Endothelial cell of umbilical vein (primary cell): ENCODE measurements around the gene TMEM129. TPM values are rescaled to one million over a fixed set of nuclear protein-coding genes. Genes with fewer than 3 reads are reported as not detected.

Experiments used
- BruUV-seq: library from RNA; stranded (reverse); fragments of 400-500 nt; replicated peaks from 2 replicates; lab custom pipeline; 2021; lab: Mats Ljungman, UMichigan
- CTCF ChIA-PET: fragments of 300-600, 350-600 bp; sonication (Branson Sonifier 250); formaldehyde crosslinking; loops from one replicate; lab custom pipeline; 2021; ENCODE audit warnings: antibody characterized with exemption, inconsistent platforms; lab: Charles Lee
- POLR2A ChIA-PET: fragments of 300-600, 350-600 bp; sonication (Branson Sonifier 250); formaldehyde crosslinking; loops from one replicate; lab custom pipeline; 2021; ENCODE audit warnings: antibody characterized with exemption, inconsistent platforms; lab: Charles Lee
- DNase-seq: peaks from one replicate; pipeline ENCODE4 v3.0.0-alpha.2; 2011; ENCODE audit warnings: low read depth, low spot score
- FAIRE-seq: peaks from 2 replicates; lab custom pipeline; 2011; peaks lifted over from hg19 to GRCh38; lab: Jason Lieb, UNC
- H2AFZ ChIP-seq: 2 replicates; pipeline ENCODE4 v1.6.0; 2012; ENCODE audit warnings: low read depth, low read length, control low read depth, inconsistent platforms
- H3K27ac ChIP-seq: 2 replicates; pipeline ENCODE4 v1.5.1; 2011; ENCODE audit warnings: low read depth, mild to moderate bottlenecking, control low read depth, low read length, moderate library complexity; ENCODE audit not compliant: insufficient read depth
- H3K27me3 ChIP-seq, 2 experiments: 2 replicates each; pipeline versions ENCODE4 v1.6.0 to v1.6.1; 2011; ENCODE audit warnings: low read length in 2 of 2, mixed read lengths in 1 of 2; ENCODE audit not compliant: control insufficient read depth in 2 of 2, insufficient read depth in 2 of 2
- H3K36me3 ChIP-seq, 2 experiments: 2 replicates in 1 of 2; 3 replicates in 1 of 2; pipeline ENCODE4 v1.5.1; 2011; ENCODE audit warnings: low read length in 2 of 2, mild to moderate bottlenecking in 1 of 2, moderate library complexity in 1 of 2; ENCODE audit not compliant: control insufficient read depth in 2 of 2, insufficient read depth in 2 of 2; ENCODE audit errors: extremely low read depth in 1 of 2
- H3K4me1 ChIP-seq: 3 replicates; pipeline ENCODE4 v1.5.1; 2011; ENCODE audit warnings: mild to moderate bottlenecking, low read length; ENCODE audit not compliant: control insufficient read depth, insufficient read depth; ENCODE audit errors: extremely low read depth
- H3K4me2 ChIP-seq: 2 replicates; pipeline ENCODE4 v1.6.1; 2011; ENCODE audit warnings: low read length, control low read depth, mixed read lengths; ENCODE audit not compliant: insufficient read depth
- H3K4me3 ChIP-seq, 3 experiments: fragments of 200-600 bp in 1 of 3; sonication (generic), shearing (Covaris generic) in 1 of 3; replicated peaks in 1 of 3; 2 replicates each; pipeline ENCODE4 v1.5.1; 2011 to 2016; ENCODE audit warnings: control low read depth in 3 of 3, low read length in 3 of 3, mild to moderate bottlenecking in 2 of 3, inconsistent platforms in 1 of 3, low read depth in 1 of 3, moderate library complexity in 1 of 3; ENCODE audit not compliant: insufficient read depth in 1 of 3
- H3K79me2 ChIP-seq: 2 replicates; pipeline ENCODE4 v1.6.0; 2012; ENCODE audit warnings: low read length, inconsistent platforms; ENCODE audit not compliant: control insufficient read depth, insufficient read depth
- H3K9ac ChIP-seq: replicated peaks from 2 replicates; pipeline ENCODE3; 2011; ENCODE audit warnings: low read length, control low read depth; ENCODE audit not compliant: insufficient read depth; ENCODE audit errors: extremely low read depth
- H3K9me1 ChIP-seq: replicated peaks from 3 replicates; pipeline ENCODE4 v1.6.0; 2011; ENCODE audit warnings: mild to moderate bottlenecking, low read length; ENCODE audit not compliant: control insufficient read depth, insufficient read depth; ENCODE audit errors: extremely low read depth
- H3K9me3 ChIP-seq: replicated peaks from 2 replicates; pipeline ENCODE4 v1.5.1; 2012; ENCODE audit warnings: low read length, inconsistent platforms; ENCODE audit not compliant: control insufficient read depth, insufficient read depth
- H4K20me1 ChIP-seq: replicated peaks from 2 replicates; pipeline ENCODE3; 2011; ENCODE audit warnings: mild to moderate bottlenecking, low read length; ENCODE audit not compliant: control insufficient read depth, insufficient read depth; ENCODE audit errors: extremely low read depth
- CTCF ChIP-seq, 2 donors: IDR thresholded peaks; 1 replicate in 1 of 2; 2 replicates in 1 of 2; pipeline ENCODE4 v1.5.1; 2011; ENCODE audit warnings: low read length in 2 of 2, mild to moderate bottlenecking in 2 of 2, moderate library complexity in 2 of 2, control low read depth in 1 of 2, inconsistent platforms in 1 of 2, low read depth in 1 of 2; ENCODE audit not compliant: insufficient read depth in 1 of 2; ENCODE audit errors: extremely low read depth in 1 of 2
- EZH2 ChIP-seq: IDR thresholded peaks from 2 replicates; pipeline ENCODE4 v1.6.1; 2012; ENCODE audit warnings: borderline replicate concordance, low read depth, mild to moderate bottlenecking, moderate library complexity, low read length, inconsistent platforms; ENCODE audit not compliant: severe bottlenecking
- FOS ChIP-seq: IDR thresholded peaks from 2 replicates; pipeline ENCODE4 v1.6.1; 2011; ENCODE audit warnings: mild to moderate bottlenecking, low read length, moderate library complexity, borderline replicate concordance; ENCODE audit not compliant: insufficient read depth
- GATA2 ChIP-seq: IDR thresholded peaks from 2 replicates; pipeline ENCODE4 v1.7.0; 2011; ENCODE audit warnings: low read depth, mild to moderate bottlenecking, moderate library complexity, mixed read lengths, low read length; ENCODE audit not compliant: insufficient read length, insufficient read depth
- JUN ChIP-seq: IDR thresholded peaks from 2 replicates; pipeline ENCODE4 v1.6.1; 2011; ENCODE audit warnings: borderline replicate concordance, low read depth; ENCODE audit not compliant: insufficient read length, insufficient read depth
- MAX ChIP-seq: IDR thresholded peaks from 2 replicates; pipeline ENCODE4 v1.6.1; 2011; ENCODE audit not compliant: insufficient read depth, insufficient read length
- MYC ChIP-seq: IDR thresholded peaks from one replicate; pipeline ENCODE4 v1.6.1; 2011; ENCODE audit warnings: mild to moderate bottlenecking, low read depth, low read length
- POLR2A ChIP-seq: IDR thresholded peaks from 2 replicates; pipeline ENCODE4 v1.6.1; 2012; ENCODE audit warnings: low read depth, mild to moderate bottlenecking, control low read depth, low read length
- POLR2AphosphoS5 ChIP-seq: IDR thresholded peaks from 2 replicates; pipeline ENCODE4 v1.6.1; 2012; ENCODE audit warnings: low read depth, mild to moderate bottlenecking, control low read depth, low read length, moderate library complexity; ENCODE audit not compliant: insufficient read depth
- dilution Hi-C: fragments of 300-500 bp; cut with MboI; formaldehyde crosslinking; loops from one replicate; pipeline ENCODE4 v1.15.0; 2019; ENCODE audit warnings: low sequenced_read_pairs; ENCODE audit not compliant: extremely low pct_ligation_motif_present
- intact Hi-C: fragments of 100-400 bp; cut with micrococcal nuclease; formaldehyde crosslinking; loops from one replicate; pipeline ENCODE4 v1.10.0; 2022
- polyA plus RNA-seq, 4 experiments: library from polyadenylated mRNA; depleted of rRNA in 3 of 4; stranded (reverse) in 3 of 4; unstranded in 1 of 4; fragments of >200 nt; gene quantifications; 2 replicates each; pipeline versions ENCODE4 v1.2.1 to v1.2.3, GENCODE V29; 2011 to 2012; ENCODE audit warnings: missing spikeins in 1 of 4
- total RNA-seq: library from RNA; stranded (reverse); gene quantifications from 2 replicates; pipeline ENCODE4 v1.2.3, GENCODE V29; 2021

Gene TMEM129
- total and polyA plus RNA-seq, 2 donors (not counting 3 experiments of a cell fraction or from before 2014, with no cell fraction given), result 23.2 to 33.2 TPM

GRCh38 chr4:1745697-1746096, 24.6 kb upstream of the TMEM129 start:
- TF ChIP-seq MYC, result no peak
- TF ChIP-seq FOS, result no peak
- no peak for TF ChIP-seq POLR2A
- no peak for TF ChIP-seq POLR2AphosphoS5
- TF ChIP-seq JUN, result no peak
- TF ChIP-seq GATA2, result no peak
- TF ChIP-seq MAX, result no peak
- TF ChIP-seq CTCF (IDR thresholded peaks at IDR 0.05; ENCODE audit: extremely low read depth in 1 of 2, insufficient read depth in 1 of 2, low read depth in 1 of 2, low read length in 2 of 2), result no peak
- no peak for TF ChIP-seq EZH2
- CTCF ChIA-PET, result interaction anchor here (0.8 to 6.0 kb wide), 8 partner anchors 8 to 165 kb away, joined by 3 to 198 read pairs (median 6); no protein-coding TSS in a partner anchor
- POLR2A ChIA-PET, result no interaction called here

More at GRCh38 chr4:1745697-1746096, 24.6 kb upstream of the TMEM129 start:
- no peaks in the 10 kb centered on the region for H3K9me1 ChIP-seq
- no peak overlapping the region for H3K4me2 ChIP-seq
- no peak for DNase-seq
- intact Hi-C loops (loop anchor here (5.0 kb wide), 1 partner anchor 47 kb away; the partner anchor contains the start of gene FGFR3), dilution Hi-C loops (no loop called here)
- H3K27me3 ChIP-seq, result no peaks in the 10 kb centered on the region
- H3K9ac ChIP-seq, result no peak overlapping the region
- BruUV-seq, result no TSS peak
- no peak overlapping the region for H2AFZ ChIP-seq
- no peak overlapping the region for H3K4me3 ChIP-seq
- H3K4me1 ChIP-seq, result peaks cover 4% of the 10 kb centered on the region
- H3K9me3 ChIP-seq, result no peaks in the 10 kb centered on the region
- H3K27ac ChIP-seq, result no peak overlapping the region
- no peaks in the 10 kb centered on the region for H4K20me1 ChIP-seq
- H3K79me2 ChIP-seq, result no peaks in the 10 kb centered on the region
- no peak for FAIRE-seq
- H3K36me3 ChIP-seq, result peaks cover 6 to 17% of the 10 kb centered on the region in 2 experiments
